HEK293 (cell line): Measurements from ENCODE around the gene KIF19.

Source experiments
- CTCF ChIA-PET: fragments of 350-600 bp; formaldehyde crosslinking; extraction: SDS; loops from one replicate; lab custom pipeline; 2021; ENCODE audit warnings: antibody characterized with exemption; lab: Yijun Ruan, JAX
- POLR2A ChIA-PET: fragments of 300-600 bp; formaldehyde crosslinking; extraction: SDS; loops from one replicate; lab custom pipeline; 2020; ENCODE audit warnings: antibody characterized with exemption, inconsistent platforms; lab: Yijun Ruan, JAX
- H3K27ac ChIP-seq: fragments of 200-500 bp; sonication (Bioruptor generic); 2 replicates; pipeline ENCODE4 v1.5.1; 2014; ENCODE audit warnings: low read depth, low read length, control low read depth, inconsistent platforms; ENCODE audit errors: extremely low read depth
- H3K36me3 ChIP-seq, 2 experiments: fragments of 200-500 bp in 1 of 2; sonication (Bioruptor generic) in 1 of 2; 1 replicate in 1 of 2; 2 replicates in 1 of 2; pipeline ENCODE4 v1.5.1; 2014 to 2017; ENCODE audit warnings: inconsistent platforms in 2 of 2, low read length in 2 of 2; ENCODE audit not compliant: control insufficient read depth in 2 of 2, insufficient read depth in 1 of 2
- H3K4me1 ChIP-seq: fragments of 200-500 bp; sonication (Bioruptor generic); 2 replicates; pipeline ENCODE4 v1.5.1; 2014; ENCODE audit warnings: mild to moderate bottlenecking, low read length, inconsistent platforms; ENCODE audit not compliant: control insufficient read depth, insufficient read depth
- H3K4me3 ChIP-seq: 2 replicates; pipeline ENCODE4 v1.5.1; 2011; ENCODE audit warnings: low read depth, mild to moderate bottlenecking, control low read depth, low read length, moderate library complexity
- H3K9me3 ChIP-seq: fragments of 200-500 bp; sonication (Bioruptor generic); 2 replicates; pipeline ENCODE4 v1.5.1; 2014; ENCODE audit warnings: low read depth, low read length, inconsistent platforms; ENCODE audit not compliant: control insufficient read depth, insufficient read depth
- KLF8 ChIP-seq: fragments of 450-650 bp; formaldehyde crosslinking; IDR thresholded peaks from 2 replicates; pipeline ENCODE4 v1.5.1; 2016; ENCODE audit warnings: missing biosample characterization, missing genetic modification characterization
- PRDM1 ChIP-seq: fragments of 450-650 bp; formaldehyde crosslinking; IDR thresholded peaks from 2 replicates; pipeline ENCODE4; 2016; ENCODE audit warnings: missing biosample characterization, missing genetic modification characterization
- REPIN1 ChIP-seq: fragments of 450-650 bp; formaldehyde crosslinking; IDR thresholded peaks from 2 replicates; pipeline ENCODE4 v1.5.1; 2017; ENCODE audit warnings: missing biosample characterization, missing genetic modification characterization, low read depth
- SP7 ChIP-seq: fragments of 450-650 bp; formaldehyde crosslinking; IDR thresholded peaks from 2 replicates; pipeline ENCODE4 v1.5.1; 2016; ENCODE audit warnings: missing biosample characterization, missing genetic modification characterization
- TCF7L2 ChIP-seq: IDR thresholded peaks from 2 replicates; pipeline ENCODE4 v1.6.1; 2011; ENCODE audit warnings: low read depth, mild to moderate bottlenecking, inconsistent platforms, low read length, moderate library complexity, borderline replicate concordance
- ZEB2 ChIP-seq: fragments of 450-650 bp; formaldehyde crosslinking; IDR thresholded peaks from 2 replicates; pipeline ENCODE4 v1.5.1; 2016; ENCODE audit warnings: missing biosample characterization, missing genetic modification characterization
- ZFP3 ChIP-seq: fragments of 450-650 bp; formaldehyde crosslinking; IDR thresholded peaks from 2 replicates; pipeline ENCODE4 v1.5.1; 2016; ENCODE audit warnings: low read depth, missing biosample characterization, missing genetic modification characterization
- ZFP37 ChIP-seq: fragments of 450-650 bp; formaldehyde crosslinking; IDR thresholded peaks from 2 replicates; pipeline ENCODE4 v1.5.1; 2016; ENCODE audit warnings: missing biosample characterization, missing genetic modification characterization
- ZNF10 ChIP-seq: fragments of 450-650 bp; formaldehyde crosslinking; IDR thresholded peaks from 2 replicates; pipeline ENCODE4 v1.5.1; 2017; ENCODE audit warnings: missing biosample characterization, missing genetic modification characterization
- ZNF132 ChIP-seq: fragments of 450-650 bp; formaldehyde crosslinking; IDR thresholded peaks from 2 replicates; pipeline ENCODE4 v1.5.1; 2017; ENCODE audit warnings: missing biosample characterization, missing genetic modification characterization, borderline replicate concordance
- ZNF133 ChIP-seq: fragments of 450-650 bp; formaldehyde crosslinking; IDR thresholded peaks from 2 replicates; pipeline ENCODE4 v1.5.1; 2016; ENCODE audit warnings: missing biosample characterization, missing genetic modification characterization
- ZNF138 ChIP-seq: fragments of 450-650 bp; formaldehyde crosslinking; IDR thresholded peaks from 2 replicates; pipeline ENCODE4 v1.5.1; 2016; ENCODE audit warnings: missing biosample characterization, missing genetic modification characterization, borderline replicate concordance
- ZNF140 ChIP-seq: fragments of 450-650 bp; formaldehyde crosslinking; IDR thresholded peaks from 2 replicates; pipeline ENCODE4 v1.5.1; 2016; ENCODE audit warnings: missing biosample characterization, missing genetic modification characterization
- ZNF155 ChIP-seq: fragments of 450-650 bp; formaldehyde crosslinking; IDR thresholded peaks from 2 replicates; pipeline ENCODE4 v1.5.1; 2016; ENCODE audit warnings: missing biosample characterization, missing genetic modification characterization
- ZNF16 ChIP-seq: fragments of 450-650 bp; formaldehyde crosslinking; IDR thresholded peaks from 2 replicates; pipeline ENCODE4 v1.5.1; 2016; ENCODE audit warnings: low read depth, missing biosample characterization, missing genetic modification characterization
- ZNF184 ChIP-seq: fragments of 450-650 bp; IDR thresholded peaks from 2 replicates; pipeline ENCODE4 v1.5.1; 2018; ENCODE audit warnings: missing biosample characterization, mild to moderate bottlenecking, missing genetic modification characterization
- ZNF416 ChIP-seq: fragments of 450-650 bp; formaldehyde crosslinking; IDR thresholded peaks from 2 replicates; pipeline ENCODE4 v1.5.1; 2016; ENCODE audit warnings: missing biosample characterization, missing genetic modification characterization
- ZNF423 ChIP-seq: fragments of 450-650 bp; formaldehyde crosslinking; IDR thresholded peaks from 2 replicates; pipeline ENCODE4 v1.5.1; 2016; ENCODE audit warnings: missing biosample characterization, missing genetic modification characterization
- ZNF433 ChIP-seq: fragments of 450-650 bp; formaldehyde crosslinking; IDR thresholded peaks from 2 replicates; pipeline ENCODE4 v1.5.1; 2016; ENCODE audit warnings: missing biosample characterization, missing genetic modification characterization, low read depth
- ZNF521 ChIP-seq: fragments of 450-650 bp; formaldehyde crosslinking; IDR thresholded peaks from 2 replicates; pipeline ENCODE4 v1.5.1; 2017; ENCODE audit warnings: missing biosample characterization, mild to moderate bottlenecking, missing genetic modification characterization
- ZNF529 ChIP-seq: fragments of 450-650 bp; formaldehyde crosslinking; IDR thresholded peaks from 2 replicates; pipeline ENCODE4 v1.5.1; 2017; ENCODE audit warnings: missing genetic modification characterization, missing biosample characterization; ENCODE audit not compliant: insufficient replicate concordance
- ZNF629 ChIP-seq: fragments of 450-650 bp; formaldehyde crosslinking; IDR thresholded peaks from 2 replicates; pipeline ENCODE4 v1.5.1; 2017; ENCODE audit warnings: missing biosample characterization, missing genetic modification characterization
- ZNF701 ChIP-seq: fragments of 450-650 bp; formaldehyde crosslinking; IDR thresholded peaks from 2 replicates; pipeline ENCODE4 v1.5.1; 2016; ENCODE audit warnings: missing biosample characterization, missing genetic modification characterization
- ZNF707 ChIP-seq: fragments of 450-650 bp; formaldehyde crosslinking; IDR thresholded peaks from 2 replicates; pipeline ENCODE4 v1.5.1; 2016; ENCODE audit warnings: missing biosample characterization, missing genetic modification characterization
- ZNF776 ChIP-seq: fragments of 450-650 bp; formaldehyde crosslinking; IDR thresholded peaks from 2 replicates; pipeline ENCODE4 v1.5.0; 2017; ENCODE audit warnings: missing biosample characterization, missing genetic modification characterization, borderline replicate concordance
- ZNF777 ChIP-seq: fragments of 450-650 bp; formaldehyde crosslinking; IDR thresholded peaks from 2 replicates; pipeline ENCODE4 v1.5.1; 2017; ENCODE audit warnings: missing biosample characterization, missing genetic modification characterization, borderline replicate concordance
- ZNF792 ChIP-seq: fragments of 450-650 bp; formaldehyde crosslinking; IDR thresholded peaks from 2 replicates; pipeline ENCODE4 v1.5.1; 2016; ENCODE audit warnings: missing biosample characterization, missing genetic modification characterization
- TF ChIP-seq, protein P1 (sequence below): fragments of 450-650 bp; formaldehyde crosslinking; IDR thresholded peaks from 2 replicates; pipeline ENCODE4 v1.5.1; 2016; ENCODE audit warnings: missing biosample characterization, missing genetic modification characterization
- TF ChIP-seq, protein P2 (sequence below): fragments of 450-650 bp; formaldehyde crosslinking; IDR thresholded peaks from 2 replicates; pipeline ENCODE4 v1.5.1; 2016; ENCODE audit warnings: missing biosample characterization, missing genetic modification characterization
- TF ChIP-seq, protein P3 (sequence below): fragments of 450-650 bp; formaldehyde crosslinking; IDR thresholded peaks from 2 replicates; pipeline ENCODE4 v1.5.1; 2016; ENCODE audit warnings: missing biosample characterization, missing genetic modification characterization

Gene KIF19

GRCh38 chr17:74297941-74298340, 28.1 kb upstream of the KIF19 start:
- CTCF ChIA-PET = interaction anchor here (0.7 to 8.5 kb wide), 10 partner anchors 13 to 566 kb away, joined by 3 to 108 read pairs (median 8); partner anchors contain the start of genes BTBD17 and GPR142
- Histone ChIP-seq H3K4me3 (no peak overlapping the region), H3K36me3 (no peaks in the 10 kb centered on the region), H3K4me1 (no peaks in the 10 kb centered on the region), H3K9me3 (no peaks in the 10 kb centered on the region), H3K27ac (no peak overlapping the region)
- TF ChIP-seq ZNF433 (tag by site-specific recombination) = no peak
- no peak for TF ChIP-seq ZNF138
- no peak for TF ChIP-seq ZNF184 (tag by site-specific recombination)
- no peak for TF ChIP-seq ZNF776 (tag by site-specific recombination)
- TF ChIP-seq ZNF423 (tag by site-specific recombination) = no peak
- no peak for TF ChIP-seq ZNF133 (tag by site-specific recombination)
- TF ChIP-seq ZNF777 (tag by site-specific recombination) = no peak
- no peak for TF ChIP-seq ZNF155 (tag by site-specific recombination)
- POLR2A ChIA-PET = no interaction called here

DNA sequence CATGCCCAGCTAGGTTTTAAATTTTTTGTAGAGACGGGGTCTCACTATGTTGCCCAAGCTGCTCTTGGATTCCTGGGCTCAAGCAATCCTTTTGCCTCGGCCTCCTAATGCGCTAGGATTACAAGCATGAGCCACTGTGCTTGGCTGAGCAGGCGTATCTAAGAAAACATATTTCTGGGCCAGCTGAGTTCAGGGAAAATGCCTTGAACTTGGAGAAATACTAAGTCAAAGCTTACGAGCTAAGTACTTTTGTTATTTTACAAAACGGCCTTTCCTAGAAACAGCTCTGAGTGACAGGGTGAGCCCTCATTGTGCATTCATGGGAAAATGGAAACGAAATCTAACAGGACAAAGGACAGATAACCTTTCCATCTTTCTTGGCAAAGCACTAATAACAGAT, 27.2 kb upstream of the KIF19 start:
- POLR2A ChIA-PET = no interaction called here
- CTCF ChIA-PET = interaction anchor here (0.6 to 8.5 kb wide), 15 partner anchors 9 to 285 kb away, joined by 3 to 108 read pairs (median 3); partner anchors contain the start of genes BTBD17 and GPR142
- no peaks in the 10 kb centered on the region for H3K4me1 ChIP-seq
- H3K36me3 ChIP-seq = no peaks in the 10 kb centered on the region
- no peak overlapping the region for H3K27ac ChIP-seq
- no peak for TF ChIP-seq ZFP37 (tag by site-specific recombination)
- TF ChIP-seq ZNF416 (tag by site-specific recombination) = no peak
- no peak for TF ChIP-seq ZNF140
- no peak for TF ChIP-seq ZNF707 (tag by site-specific recombination)
- no peak for TF ChIP-seq ZNF521
- no peak for TF ChIP-seq SP7 (tag by site-specific recombination)
- no peak for TF ChIP-seq ZNF792
- TF ChIP-seq ZNF529 (tag by site-specific recombination) = no peak
- no peak for TF ChIP-seq ZNF132 (tag by site-specific recombination)
- no peak for TF ChIP-seq ZFP3 (tag by site-specific recombination)
- no peak for TF ChIP-seq TCF7L2
- TF ChIP-seq ZNF133 (tag by site-specific recombination) = no peak
- TF ChIP-seq ZNF10 = no peak
- TF ChIP-seq ZNF629 (tag by site-specific recombination) = no peak
- no peak overlapping the region for H3K4me3 ChIP-seq
- no peaks in the 10 kb centered on the region for H3K9me3 ChIP-seq

- no peak for TF ChIP-seq ZNF701 (tag by site-specific recombination)
- no peak for TF ChIP-seq KLF8 (tag by site-specific recombination)
- no peak for TF ChIP-seq ZNF707 (tag by site-specific recombination)
- TF ChIP-seq, protein P1, sequence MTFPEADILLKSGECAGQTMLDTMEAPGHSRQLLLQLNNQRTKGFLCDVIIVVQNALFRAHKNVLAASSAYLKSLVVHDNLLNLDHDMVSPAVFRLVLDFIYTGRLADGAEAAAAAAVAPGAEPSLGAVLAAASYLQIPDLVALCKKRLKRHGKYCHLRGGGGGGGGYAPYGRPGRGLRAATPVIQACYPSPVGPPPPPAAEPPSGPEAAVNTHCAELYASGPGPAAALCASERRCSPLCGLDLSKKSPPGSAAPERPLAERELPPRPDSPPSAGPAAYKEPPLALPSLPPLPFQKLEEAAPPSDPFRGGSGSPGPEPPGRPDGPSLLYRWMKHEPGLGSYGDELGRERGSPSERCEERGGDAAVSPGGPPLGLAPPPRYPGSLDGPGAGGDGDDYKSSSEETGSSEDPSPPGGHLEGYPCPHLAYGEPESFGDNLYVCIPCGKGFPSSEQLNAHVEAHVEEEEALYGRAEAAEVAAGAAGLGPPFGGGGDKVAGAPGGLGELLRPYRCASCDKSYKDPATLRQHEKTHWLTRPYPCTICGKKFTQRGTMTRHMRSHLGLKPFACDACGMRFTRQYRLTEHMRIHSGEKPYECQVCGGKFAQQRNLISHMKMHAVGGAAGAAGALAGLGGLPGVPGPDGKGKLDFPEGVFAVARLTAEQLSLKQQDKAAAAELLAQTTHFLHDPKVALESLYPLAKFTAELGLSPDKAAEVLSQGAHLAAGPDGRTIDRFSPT (tag by site-specific recombination) = no peak
- TF ChIP-seq ZNF16 (tag by site-specific recombination) = no peak
- TF ChIP-seq, protein P2, sequence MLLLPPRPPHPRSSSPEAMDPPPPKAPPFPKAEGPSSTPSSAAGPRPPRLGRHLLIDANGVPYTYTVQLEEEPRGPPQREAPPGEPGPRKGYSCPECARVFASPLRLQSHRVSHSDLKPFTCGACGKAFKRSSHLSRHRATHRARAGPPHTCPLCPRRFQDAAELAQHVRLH (tag by site-specific recombination) = no peak
- TF ChIP-seq, protein P3, sequence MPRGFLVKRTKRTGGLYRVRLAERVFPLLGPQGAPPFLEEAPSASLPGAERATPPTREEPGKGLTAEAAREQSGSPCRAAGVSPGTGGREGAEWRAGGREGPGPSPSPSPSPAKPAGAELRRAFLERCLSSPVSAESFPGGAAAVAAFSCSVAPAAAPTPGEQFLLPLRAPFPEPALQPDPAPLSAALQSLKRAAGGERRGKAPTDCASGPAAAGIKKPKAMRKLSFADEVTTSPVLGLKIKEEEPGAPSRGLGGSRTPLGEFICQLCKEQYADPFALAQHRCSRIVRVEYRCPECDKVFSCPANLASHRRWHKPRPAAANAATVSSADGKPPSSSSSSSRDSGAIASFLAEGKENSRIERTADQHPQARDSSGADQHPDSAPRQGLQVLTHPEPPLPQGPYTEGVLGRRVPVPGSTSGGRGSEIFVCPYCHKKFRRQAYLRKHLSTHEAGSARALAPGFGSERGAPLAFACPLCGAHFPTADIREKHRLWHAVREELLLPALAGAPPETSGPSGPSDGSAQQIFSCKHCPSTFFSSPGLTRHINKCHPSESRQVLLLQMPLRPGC = no peak
- no peak for TF ChIP-seq PRDM1
- no peak for TF ChIP-seq REPIN1 (tag by site-specific recombination)
- TF ChIP-seq ZEB2 = no peak
- CTCF ChIA-PET = interaction anchor here (0.6 to 8.5 kb wide), 19 partner anchors 8 to 286 kb away, joined by 3 to 108 read pairs (median 3); partner anchors contain the start of genes BTBD17 and GPR142
- no peaks in the 10 kb centered on the region for H3K9me3 ChIP-seq
- no peak overlapping the region for H3K4me3 ChIP-seq
- no peaks in the 10 kb centered on the region for H3K4me1 ChIP-seq
- POLR2A ChIA-PET = no interaction called here
- no peaks in the 10 kb centered on the region for H3K36me3 ChIP-seq
- no peak overlapping the region for H3K27ac ChIP-seq
These were observed 26.6 kb upstream of the KIF19 start for GRCh38 chr17:74299226-74300009.
